GM21576 (cell line): ENCODE results near the gene ARMH1.

Experiments used
- ATAC-seq: cut with Tn5 transposase; IDR thresholded peaks from one replicate; pipeline ENCODE4 v1.9.1; 2021; ENCODE audit warnings: mild to moderate bottlenecking, moderate library complexity; ENCODE audit not compliant: unreplicated experiment

The ARMH1 gene

DNA sequence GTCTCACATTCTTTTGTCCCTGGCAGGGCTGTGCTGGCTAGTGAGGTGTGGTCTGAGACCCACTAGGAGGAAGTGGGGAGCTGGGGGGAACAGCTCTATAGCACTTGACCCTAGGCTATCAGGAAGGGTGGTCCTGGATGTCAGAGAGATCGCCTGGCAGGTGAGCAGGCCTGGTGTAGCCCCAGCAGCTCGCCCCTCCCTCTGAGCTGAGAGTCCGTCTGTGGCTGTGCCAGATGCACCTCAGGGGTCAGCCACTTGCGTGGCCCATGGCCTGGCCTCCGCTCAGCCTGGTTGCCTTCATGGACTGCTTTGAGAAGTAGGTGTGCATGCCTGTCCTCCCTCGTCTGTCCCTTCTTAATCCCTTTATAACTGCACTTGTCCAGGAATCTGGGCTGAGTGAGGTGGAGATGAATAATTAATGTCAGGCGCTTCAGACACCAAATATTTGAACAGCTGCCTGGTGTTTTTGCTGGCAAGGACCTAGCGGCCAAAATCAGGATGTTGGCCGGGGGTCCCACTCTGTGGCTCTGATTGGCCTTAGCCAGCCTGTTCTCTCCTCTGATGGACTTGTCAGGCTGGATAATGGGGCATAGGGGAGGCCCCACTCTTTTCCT is 30.7 kb upstream of the ARMH1 start:
- no peak for ATAC-seq

GRCh38 chr1:44644806-44645205 is 29.7 kb upstream of the ARMH1 start:
- no peak for ATAC-seq

DNA sequence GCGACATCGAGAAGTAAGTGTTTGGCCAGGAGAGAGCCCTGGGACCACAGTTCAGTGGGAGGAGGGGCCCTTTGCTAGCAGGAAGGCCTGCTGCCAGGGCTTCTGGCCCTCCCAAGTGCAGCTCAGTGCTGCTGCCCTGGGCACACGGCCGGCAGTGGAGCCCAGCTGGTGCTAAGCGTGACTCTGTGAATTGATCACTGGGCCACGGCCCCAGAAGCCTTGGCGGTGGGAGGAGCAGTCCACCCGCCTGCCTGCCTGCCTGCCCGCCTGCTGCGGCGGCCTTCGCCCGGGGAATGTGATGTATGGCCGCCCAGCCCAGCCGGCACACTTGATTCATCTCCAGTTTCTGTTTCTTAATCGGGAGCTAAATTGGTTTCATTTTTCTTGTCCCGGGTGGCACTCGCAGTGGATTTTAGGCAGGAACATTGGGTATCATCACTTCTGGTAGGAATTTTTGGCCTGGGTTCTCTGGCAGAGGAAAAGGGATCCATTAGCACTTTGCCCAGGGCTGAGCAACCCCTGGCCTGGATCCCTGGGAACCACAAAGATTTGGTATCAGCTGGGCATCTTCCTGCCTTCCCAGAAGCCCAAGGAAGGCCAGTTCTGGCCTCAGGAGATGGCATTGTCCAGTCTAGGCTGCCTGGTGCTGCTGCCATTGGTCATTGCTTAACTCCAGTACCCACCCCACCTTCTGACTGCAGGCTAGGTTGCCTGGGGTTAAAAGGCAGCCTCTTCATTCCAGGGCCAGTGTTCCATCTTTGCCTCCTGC is 28.9 kb upstream of the ARMH1 start:
- no peak for ATAC-seq

DNA sequence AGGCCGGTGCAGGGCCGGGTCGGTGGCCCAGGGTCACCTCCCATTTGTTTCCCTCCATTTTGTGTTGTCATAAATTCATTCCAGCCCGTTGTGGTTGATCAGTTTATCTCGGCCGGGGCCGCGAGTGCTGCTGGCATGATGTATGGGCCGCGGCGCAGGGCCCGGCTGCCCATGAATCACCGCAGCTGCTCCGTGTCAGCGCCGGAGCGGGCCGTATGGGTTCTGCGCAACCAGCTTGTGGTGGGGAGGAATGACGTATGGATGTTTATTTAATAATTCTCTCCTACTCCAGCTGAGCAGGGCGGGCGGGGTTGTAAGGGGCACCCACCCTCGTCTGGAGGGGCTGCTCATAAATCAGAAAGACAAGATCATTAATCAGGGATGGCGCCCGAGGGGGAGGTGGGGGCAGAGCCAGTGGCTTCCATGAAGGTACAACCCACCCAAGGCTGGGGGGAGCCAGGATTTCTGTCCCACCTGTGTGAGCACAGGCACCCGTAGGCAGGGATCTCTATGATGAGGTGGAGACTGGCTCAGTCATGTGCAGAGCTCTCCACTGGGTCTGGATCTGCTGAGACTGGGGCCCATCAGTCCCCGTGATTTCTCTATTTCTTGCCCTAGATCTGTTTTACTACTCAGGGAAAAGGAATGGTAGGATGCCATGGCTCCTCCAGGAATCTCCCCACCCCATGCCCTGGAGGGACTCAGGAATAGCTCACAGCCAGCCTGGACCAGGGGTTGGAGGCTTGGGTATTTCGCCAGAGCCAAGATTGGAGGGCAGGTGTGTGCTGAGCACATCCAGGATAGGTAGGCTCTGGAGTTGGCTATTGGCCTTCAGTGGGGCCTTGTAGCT is 28.0 kb upstream of the ARMH1 start:
- ATAC-seq = no peak

GRCh38 chr1:44647896-44648295 is 26.6 kb upstream of the ARMH1 start:
- ATAC-seq = no peak

DNA sequence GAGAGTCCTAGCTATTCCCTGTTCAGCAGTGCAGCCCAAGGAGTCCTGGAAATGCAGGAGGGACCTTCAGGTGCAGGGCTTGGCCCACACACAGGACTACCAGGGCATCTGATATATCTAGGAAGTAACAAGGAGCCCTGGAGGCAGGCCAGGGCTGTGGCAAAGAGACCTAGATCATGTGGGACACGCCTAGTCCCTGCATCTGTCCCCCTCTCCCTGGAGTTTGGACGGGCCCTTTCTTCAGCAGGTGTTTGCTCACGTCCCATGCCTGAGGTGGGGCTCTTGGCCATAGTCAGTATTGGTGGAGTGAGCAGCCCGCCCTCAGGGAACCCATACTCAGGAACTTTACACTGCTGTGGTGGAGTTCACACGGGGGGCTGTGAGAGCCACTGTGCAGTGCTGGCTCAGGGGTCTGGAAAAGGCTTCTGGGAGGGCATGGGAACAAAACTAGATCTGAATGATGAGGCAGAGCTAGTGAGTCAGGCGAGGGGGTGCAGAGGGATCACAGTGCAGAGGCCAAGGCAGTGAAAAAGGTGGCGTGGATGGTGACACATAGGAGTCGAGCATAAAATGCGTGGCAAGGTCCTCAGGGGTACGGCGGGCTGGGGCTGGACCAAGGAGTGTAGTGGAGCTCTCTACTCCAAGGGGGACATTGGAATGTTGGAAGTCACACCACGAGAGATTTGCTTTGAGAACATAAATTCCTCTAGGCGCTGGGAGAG is 25.8 kb upstream of the ARMH1 start:
- ATAC-seq = no peak

DNA sequence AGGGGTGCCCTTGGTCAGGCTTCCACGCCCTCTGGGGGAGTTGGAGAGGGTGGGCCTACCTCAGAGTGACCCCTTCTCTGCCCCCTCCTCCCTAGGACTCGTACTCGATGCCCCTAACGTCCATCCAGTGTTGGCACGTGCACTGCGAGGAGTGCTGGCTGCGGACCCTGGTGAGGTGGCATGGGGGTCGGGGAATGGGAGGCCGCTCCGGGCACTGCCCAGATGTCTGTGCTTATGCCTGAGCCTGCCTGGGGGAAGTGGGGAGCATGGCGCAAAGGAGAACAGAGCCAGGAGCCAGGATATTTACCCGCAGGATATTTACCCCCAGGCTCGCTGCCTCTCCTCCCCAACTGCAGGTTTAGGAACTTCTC is 24.7 kb upstream of the ARMH1 start:
- ATAC-seq = no peak

- no peak for ATAC-seq
These were observed 24.2 kb upstream of the ARMH1 start for GRCh38 chr1:44650159-44650831.

- no peak for ATAC-seq
These were observed 23.4 kb upstream of the ARMH1 start for GRCh38 chr1:44651069-44651468.

- ATAC-seq = peak; percentile 62
These were observed 21.9 kb upstream of the ARMH1 start for GRCh38 chr1:44652445-44653106.

GRCh38 chr1:44653107-44653964 is 21.2 kb upstream of the ARMH1 start:
- no peak for ATAC-seq

GRCh38 chr1:44654621-44655187 is 19.8 kb upstream of the ARMH1 start:
- ATAC-seq = no peak

DNA sequence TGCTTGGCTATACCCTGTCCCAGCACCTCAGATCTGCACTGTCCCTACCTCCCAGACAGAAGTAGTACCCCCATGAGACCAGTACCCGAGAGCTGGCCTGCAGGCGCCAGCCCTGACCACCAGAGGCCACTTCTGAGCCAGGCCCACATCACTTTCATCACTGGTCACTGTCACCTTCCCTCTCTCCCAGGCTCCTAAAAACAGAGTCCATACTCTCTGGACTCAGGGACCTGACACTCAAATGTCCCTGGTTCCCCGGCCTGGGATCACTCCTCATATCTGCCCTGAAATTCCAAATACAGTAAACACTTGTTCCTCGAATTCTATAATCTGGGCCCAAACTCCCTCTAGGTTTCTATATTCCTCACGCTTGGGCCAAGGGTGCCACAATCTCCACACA is 18.9 kb upstream of the ARMH1 start:
- ATAC-seq = no peak

DNA sequence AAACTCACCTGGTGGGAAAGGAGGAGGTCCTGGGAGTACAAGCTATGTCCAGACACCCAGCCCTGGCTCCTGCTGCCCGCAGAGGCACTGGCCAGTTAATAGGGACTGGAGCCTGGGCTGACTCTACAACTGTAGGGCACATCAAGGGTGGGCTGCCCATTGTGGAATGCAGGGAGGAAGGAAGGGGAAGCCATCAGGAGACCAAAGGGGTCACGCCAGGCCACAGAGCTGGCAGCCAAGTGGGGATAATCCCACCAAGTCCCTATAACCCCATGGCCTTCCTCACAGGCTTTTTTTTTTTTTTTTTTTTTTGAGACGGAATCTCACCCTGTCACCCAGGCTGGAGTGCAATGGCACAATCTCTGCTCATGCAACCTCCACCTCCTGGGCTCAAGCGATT is 14.9 kb upstream of the ARMH1 start:
- no peak for ATAC-seq

GRCh38 chr1:44660176-44660575 is 14.3 kb upstream of the ARMH1 start:
- ATAC-seq = no peak

- ATAC-seq = no peak
These were observed 12.5 kb upstream of the ARMH1 start for GRCh38 chr1:44661781-44662682.

DNA sequence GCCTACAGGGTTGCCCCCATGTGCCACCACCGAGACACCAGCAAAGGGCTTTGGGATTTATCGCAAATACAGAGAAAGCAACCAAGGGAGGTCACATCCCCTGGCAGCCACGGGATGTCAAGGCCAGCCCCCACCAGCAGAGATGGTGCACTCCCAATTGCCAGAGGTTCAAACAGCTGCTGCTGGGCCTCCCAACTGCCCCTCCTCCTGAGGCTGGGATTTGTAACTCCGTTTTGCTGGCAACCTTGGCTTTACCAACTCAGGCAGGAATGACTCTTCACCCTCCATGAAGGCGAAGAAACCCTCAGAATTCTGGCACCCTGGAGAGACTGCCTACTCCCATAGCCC is 11.9 kb upstream of the ARMH1 start:
- ATAC-seq = no peak

GRCh38 chr1:44663417-44663816 is 11.1 kb upstream of the ARMH1 start:
- ATAC-seq = no peak
